HG03039 (cell line): ENCODE data around the gene CYP46A1.

Experiments used
- ATAC-seq: cut with Tn5 transposase; IDR thresholded peaks from one replicate; pipeline ENCODE4 v1.9.1; 2021; ENCODE audit warnings: mild to moderate bottlenecking, moderate library complexity; ENCODE audit not compliant: unreplicated experiment

The CYP46A1 gene

GRCh38 chr14:99727096-99727870 lies 43.2 kb downstream of the CYP46A1 start:
- ATAC-seq = no peak

GRCh38 chr14:99728231-99728920 lies 44.3 kb downstream of the CYP46A1 start:
- no peak for ATAC-seq

GRCh38 chr14:99728981-99729451 lies 44.9 kb downstream of the CYP46A1 start:
- no peak for ATAC-seq

GRCh38 chr14:99729991-99730875 lies 46.1 kb downstream of the CYP46A1 start:
- ATAC-seq = peak; percentile 49

GRCh38 chr14:99730876-99731546 lies 46.9 kb downstream of the CYP46A1 start:
- ATAC-seq = no peak

DNA sequence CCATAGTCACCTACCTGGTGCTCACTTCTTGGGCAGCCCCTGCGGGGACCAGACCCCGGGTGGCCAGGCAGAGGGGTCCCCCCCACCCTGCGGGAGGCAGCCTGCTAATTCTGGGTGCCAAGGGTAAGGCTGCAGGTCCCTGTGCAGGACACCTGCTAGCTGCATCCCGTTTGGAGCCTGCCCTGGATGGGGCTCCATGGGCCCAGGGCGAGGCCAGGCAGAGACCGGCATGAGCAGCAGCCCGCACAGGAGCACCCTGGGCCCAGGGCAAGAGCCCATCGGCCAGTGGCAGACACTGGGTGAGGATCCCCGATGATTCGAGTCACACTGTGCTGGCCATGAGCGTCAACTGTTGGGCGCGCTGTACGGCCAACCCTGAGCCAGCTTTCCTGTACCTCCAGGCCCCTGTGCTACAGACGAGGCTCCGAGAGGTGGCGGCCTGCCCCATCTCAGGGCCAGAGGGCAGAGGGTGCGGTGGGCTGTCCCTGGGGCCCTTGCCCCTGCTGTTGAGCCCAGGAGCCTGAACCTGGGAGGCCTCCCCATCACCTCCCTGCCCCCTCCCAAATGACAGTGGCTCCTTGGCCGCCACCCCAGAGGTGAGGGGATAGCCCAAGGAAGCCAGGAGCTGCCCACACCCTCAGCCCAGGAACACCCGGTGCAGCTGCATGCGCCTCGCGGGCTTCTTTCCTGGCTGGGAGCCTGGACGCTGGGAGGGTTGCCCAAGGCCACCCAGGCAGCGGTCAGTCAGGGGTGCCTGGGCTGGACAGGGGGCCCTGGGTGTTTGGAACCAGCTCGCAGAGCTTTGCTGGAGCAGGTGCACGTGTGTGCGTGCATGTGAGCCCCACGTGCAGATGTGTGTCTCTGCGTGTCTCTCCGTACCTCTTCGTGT lies 47.7 kb downstream of the CYP46A1 start:
- ATAC-seq = no peak

- no peak for ATAC-seq
Measured at GRCh38 chr14:99732436-99733210, 48.5 kb downstream of the CYP46A1 start.

GRCh38 chr14:99733211-99733539 lies 49.1 kb downstream of the CYP46A1 start:
- ATAC-seq = no peak

DNA sequence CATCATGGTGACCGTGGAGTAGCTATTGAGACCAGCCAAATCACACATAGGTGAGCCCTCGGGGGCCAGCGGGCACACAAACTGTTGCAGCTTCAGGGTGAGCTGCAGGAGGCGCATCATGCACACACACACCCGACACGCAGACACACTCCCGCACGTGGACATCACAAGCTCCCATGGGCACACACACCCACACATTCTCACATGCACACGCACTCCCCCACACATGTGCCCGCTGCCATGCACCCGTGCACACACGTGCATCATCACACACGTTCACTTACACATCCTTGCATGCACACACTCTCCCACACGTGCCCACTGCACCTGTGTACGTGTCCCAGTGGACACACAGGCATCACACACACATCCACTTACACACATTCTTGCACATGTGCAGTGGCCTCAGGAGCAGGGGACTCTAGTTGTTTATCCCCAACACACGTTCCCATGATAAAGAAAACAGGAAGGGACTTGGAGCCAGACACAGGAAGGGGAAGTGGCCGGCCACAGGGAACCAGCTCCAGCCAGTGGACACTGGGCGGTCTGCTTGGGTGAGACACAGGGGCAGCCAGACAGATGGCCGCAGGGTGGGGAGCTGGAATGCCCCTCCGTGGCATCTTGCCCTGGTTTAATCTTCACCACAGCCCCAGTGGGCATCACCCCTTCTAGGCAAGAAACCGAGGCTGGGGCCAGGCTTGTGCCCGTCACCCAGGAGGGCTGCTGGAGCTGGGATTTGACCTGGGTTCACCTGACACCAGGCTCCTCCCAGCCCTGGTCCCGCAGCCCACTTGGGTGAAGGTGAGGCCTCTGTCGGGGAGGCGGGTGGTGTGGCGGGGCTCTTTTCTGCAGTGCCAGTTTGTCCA lies 49.7 kb downstream of the CYP46A1 start:
- no peak for ATAC-seq

DNA sequence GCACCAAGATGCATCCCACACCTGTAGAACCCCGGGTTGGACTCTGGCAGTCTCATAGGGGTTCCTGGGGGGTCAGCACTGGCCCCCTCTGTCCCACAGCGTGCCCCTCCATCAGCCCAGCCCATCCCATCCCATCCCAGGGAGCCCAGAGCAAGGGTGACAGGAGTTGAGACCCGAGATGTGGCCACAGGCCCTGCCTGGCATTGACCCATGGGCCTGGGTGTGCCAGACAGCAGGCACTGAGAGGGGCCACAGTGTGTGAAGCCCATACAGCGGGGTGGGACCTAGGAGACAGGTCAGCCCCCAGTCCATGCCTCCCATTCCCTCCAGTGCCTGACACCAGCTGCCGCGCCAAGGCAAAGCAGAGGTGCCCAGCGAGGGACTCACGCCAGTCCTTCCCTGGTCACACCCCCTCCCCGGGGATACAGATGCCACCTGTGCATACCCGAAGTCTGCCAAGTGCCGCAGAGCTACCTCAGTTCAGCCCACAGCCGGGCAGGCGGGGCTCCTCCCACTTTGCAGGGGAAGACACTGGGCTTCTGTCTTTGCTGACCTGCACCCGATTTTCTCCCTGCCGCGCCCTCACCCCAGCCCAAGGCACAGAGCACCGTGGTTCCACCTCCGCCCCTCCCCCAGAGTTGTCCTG lies 50.4 kb downstream of the CYP46A1 start:
- ATAC-seq = no peak

GRCh38 chr14:99735189-99736135 lies 51.4 kb downstream of the CYP46A1 start:
- ATAC-seq = no peak

DNA sequence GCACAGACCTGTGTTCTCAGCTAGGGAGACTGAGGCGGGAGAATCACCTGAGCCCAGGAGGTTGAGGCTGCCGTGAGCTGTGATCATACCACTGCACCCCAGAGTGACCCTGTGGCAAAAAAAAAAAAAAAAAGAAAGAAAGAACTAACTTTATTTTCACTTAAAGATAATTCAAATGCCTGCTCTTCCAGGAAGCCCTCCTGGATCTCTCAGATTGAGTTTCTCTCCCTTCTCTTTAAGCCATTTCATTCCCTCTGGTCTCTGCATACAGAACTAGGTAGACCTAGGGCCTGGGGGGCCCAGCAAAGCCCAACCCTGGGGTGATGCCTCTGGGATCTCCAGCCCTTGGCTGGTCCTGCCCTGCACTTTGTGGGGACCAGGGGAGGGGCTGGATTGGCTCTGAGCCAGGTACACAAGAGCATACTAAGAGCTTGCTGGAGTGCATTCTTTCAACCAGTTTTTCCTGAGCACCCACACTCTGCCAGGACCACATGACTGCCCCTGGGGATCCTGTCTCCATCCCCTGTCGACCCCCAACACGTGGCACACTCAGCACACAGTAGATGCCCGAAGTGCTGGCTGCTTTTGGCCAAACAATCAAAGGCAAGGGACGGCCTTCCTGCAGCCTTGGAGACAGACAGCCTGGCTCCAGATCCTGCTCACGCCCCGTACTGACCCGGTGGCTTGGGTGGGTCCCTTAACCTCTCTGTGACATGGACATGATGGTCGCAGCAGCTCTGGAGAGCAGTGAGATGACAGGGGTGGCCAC lies 52.7 kb downstream of the CYP46A1 start:
- no peak for ATAC-seq

DNA sequence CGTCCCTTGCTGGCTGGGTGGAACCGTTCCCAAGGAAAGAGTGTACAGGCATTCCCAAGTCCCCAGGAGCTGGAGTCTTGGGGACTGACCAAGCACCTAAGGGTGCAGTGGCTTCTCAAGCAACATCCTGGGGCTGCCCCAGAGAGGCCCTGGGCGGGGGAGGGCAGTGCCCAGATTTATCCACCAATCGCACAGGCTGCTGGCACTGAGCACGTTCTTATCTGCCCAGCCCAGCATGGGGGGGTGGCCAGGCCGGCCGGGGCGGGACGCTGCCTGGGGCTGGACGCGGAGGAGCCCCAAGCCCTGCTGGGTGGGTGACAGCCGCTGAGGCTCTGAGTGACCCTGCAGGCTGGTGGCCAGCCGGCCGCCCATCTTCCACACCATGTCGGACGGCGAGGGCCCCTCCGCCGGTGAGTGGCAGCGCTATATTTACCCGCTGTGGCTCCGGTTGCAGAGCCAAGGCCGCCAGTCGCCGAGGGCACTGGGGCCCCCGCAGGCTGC lies 53.4 kb downstream of the CYP46A1 start:
- no peak for ATAC-seq

- no peak for ATAC-seq
Measured at GRCh38 chr14:99737956-99738667, 54.0 kb downstream of the CYP46A1 start.

DNA sequence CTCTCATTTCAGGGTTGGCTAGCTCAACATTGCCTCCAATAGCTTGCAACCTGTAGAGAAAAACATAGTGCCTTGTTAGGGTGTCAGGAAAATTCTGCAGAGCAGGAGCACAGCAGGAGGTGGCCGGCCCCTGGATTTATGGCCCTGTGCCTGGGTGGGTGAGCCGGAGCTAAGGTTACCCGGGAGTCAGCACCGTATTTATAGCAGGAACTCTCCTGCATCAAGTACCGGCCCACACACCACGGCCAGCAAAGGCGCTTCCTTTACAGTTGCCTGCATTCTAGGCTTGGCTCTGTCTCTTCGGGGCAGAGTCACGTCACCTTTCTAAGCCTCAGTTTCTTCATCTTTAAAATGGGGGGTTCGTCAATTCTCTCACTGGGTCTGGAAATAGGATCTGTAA lies 56.3 kb downstream of the CYP46A1 start:
- no peak for ATAC-seq
